Measurements from ENCODE around the gene SLC38A10. TPM values are rescaled to one million over a fixed set of nuclear protein-coding genes. Genes with fewer than 3 reads are reported as not detected.

SLC38A10 gene
- total and polyA plus RNA-seq, 2 of the 13 experiments (the other 11 are each of a cell fraction or from before 2014, with no cell fraction given), result 23.4 to 55.8 TPM

GRCh38 chr17:81342269-81343070 is 47.4 kb upstream of the SLC38A10 start (continued):
- TF ChIP-seq MEIS1 (CRISPR knock-in tag; IDR thresholded peaks at IDR 0.05; ENCODE audit: borderline replicate concordance) (0 out of 2 replicates have a peak, but pooled peaks have one; percentile 6), ZNF7 (CRISPR knock-in tag; IDR thresholded peaks at IDR 0.05) (no peak), ZNF530 (CRISPR knock-in tag; IDR thresholded peaks at IDR 0.05; ENCODE audit: low read depth) (no peak), ZNF564 (CRISPR knock-in tag; IDR thresholded peaks at IDR 0.05) (0 out of 2 replicates have a peak, but pooled peaks have one; percentile 11), ATF5 (CRISPR knock-in tag; IDR thresholded peaks at IDR 0.05; ENCODE audit: low read depth) (no peak), LBX2 (CRISPR knock-in tag; IDR thresholded peaks at IDR 0.05; ENCODE audit: borderline replicate concordance) (no peak), CSRNP1 (CRISPR knock-in tag; IDR thresholded peaks at IDR 0.05) (no peak), BCLAF1 (IDR thresholded peaks at IDR 0.05) (no peak), ZNF839 (CRISPR knock-in tag; IDR thresholded peaks at IDR 0.05; ENCODE audit: borderline replicate concordance) (no peak), MED1 (CRISPR knock-in tag; IDR thresholded peaks at IDR 0.05) (no peak), TFE3 (CRISPR knock-in tag; IDR thresholded peaks at IDR 0.05) (no peak), ZBTB7B (CRISPR knock-in tag; IDR thresholded peaks at IDR 0.05) (no peak), EED (CRISPR knock-in tag; IDR thresholded peaks at IDR 0.05) (0 out of 2 replicates have a peak, but pooled peaks have one; percentile 43), HNRNPLL (IDR thresholded peaks at IDR 0.05; ENCODE audit: low read depth, low read length, poor library complexity, severe bottlenecking) (no peak), ZNF652 (CRISPR knock-in tag; IDR thresholded peaks at IDR 0.05; ENCODE audit: borderline replicate concordance, low read depth) (0 out of 2 replicates have a peak, but pooled peaks have one; percentile 31)

Data from HepG2 (cell line).